SK-N-SH (cell line): Measurements from ENCODE around the gene RCSD1.

Experiments used
- CHD2 ChIP-seq: fragments of 150-350 bp; IDR thresholded peaks from 2 replicates; pipeline ENCODE4 v1.6.1; 2018; ENCODE audit warnings: low read length; ENCODE audit not compliant: partially characterized antibody
- ELF1 ChIP-seq: IDR thresholded peaks from 2 replicates; pipeline ENCODE4 v1.4.0; 2012
- EP300 ChIP-seq, 2 experiments: IDR thresholded peaks; 2 replicates each; pipeline versions ENCODE4 v1.4.0 to v1.6.1; 2012; ENCODE audit warnings: borderline replicate concordance in 1 of 2, low read depth in 1 of 2, low read length in 1 of 2
- GATA2 ChIP-seq: sonication (generic); formaldehyde crosslinking; IDR thresholded peaks from 2 replicates; pipeline ENCODE4 v1.5.0; 2020; ENCODE audit warnings: mild to moderate bottlenecking, missing genetic modification reagents
- TF ChIP-seq, protein P1 (sequence below): fragments of 200-600 bp; sonication (generic); IDR thresholded peaks from 2 replicates; pipeline ENCODE4 v1.6.1; 2017; ENCODE audit warnings: antibody characterized with exemption, mild to moderate bottlenecking, moderate library complexity

DNA sequence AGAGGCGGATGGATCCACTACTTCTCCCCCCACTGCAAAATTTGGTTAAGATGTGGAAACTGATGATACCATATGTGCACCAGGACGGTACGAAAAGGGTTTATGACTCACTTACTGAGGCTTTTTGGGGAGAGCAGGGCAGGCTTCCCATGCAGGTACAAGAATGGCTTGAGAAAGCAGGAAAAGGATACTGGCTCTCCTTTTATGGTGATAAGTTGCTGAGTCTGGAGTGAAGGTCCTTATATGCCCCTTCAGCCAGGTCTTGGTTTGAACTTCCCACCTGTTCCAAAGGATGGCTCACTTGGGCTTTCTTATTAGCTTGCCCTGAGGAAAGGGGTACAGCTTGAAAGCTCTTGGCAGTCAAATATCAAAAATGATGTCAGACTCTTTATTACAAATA is 114.9 kb downstream of the RCSD1 start:
- TF ChIP-seq, protein P1, sequence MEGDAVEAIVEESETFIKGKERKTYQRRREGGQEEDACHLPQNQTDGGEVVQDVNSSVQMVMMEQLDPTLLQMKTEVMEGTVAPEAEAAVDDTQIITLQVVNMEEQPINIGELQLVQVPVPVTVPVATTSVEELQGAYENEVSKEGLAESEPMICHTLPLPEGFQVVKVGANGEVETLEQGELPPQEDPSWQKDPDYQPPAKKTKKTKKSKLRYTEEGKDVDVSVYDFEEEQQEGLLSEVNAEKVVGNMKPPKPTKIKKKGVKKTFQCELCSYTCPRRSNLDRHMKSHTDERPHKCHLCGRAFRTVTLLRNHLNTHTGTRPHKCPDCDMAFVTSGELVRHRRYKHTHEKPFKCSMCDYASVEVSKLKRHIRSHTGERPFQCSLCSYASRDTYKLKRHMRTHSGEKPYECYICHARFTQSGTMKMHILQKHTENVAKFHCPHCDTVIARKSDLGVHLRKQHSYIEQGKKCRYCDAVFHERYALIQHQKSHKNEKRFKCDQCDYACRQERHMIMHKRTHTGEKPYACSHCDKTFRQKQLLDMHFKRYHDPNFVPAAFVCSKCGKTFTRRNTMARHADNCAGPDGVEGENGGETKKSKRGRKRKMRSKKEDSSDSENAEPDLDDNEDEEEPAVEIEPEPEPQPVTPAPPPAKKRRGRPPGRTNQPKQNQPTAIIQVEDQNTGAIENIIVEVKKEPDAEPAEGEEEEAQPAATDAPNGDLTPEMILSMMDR, result no peak
- TF ChIP-seq EP300 (IDR thresholded peaks at IDR 0.05; ENCODE audit: borderline replicate concordance in 1 of 2, low read depth in 1 of 2, low read length in 1 of 2), result no peak
- TF ChIP-seq GATA2 (CRISPR knock-in tag), result no peak
- no peak for TF ChIP-seq ELF1
- TF ChIP-seq CHD2, result no peak
